ENCODE results near the gene RRAGD. TPM values are rescaled to one million over a fixed set of nuclear protein-coding genes. Genes with fewer than 3 reads are reported as not detected.
A peak's percentile ranks its signal among the peaks of the same experiment; 100 is the strongest.

RRAGD gene
- polyA plus RNA-seq, 3 donors: 5.0 to 7.9 (median 7.4) TPM

DNA sequence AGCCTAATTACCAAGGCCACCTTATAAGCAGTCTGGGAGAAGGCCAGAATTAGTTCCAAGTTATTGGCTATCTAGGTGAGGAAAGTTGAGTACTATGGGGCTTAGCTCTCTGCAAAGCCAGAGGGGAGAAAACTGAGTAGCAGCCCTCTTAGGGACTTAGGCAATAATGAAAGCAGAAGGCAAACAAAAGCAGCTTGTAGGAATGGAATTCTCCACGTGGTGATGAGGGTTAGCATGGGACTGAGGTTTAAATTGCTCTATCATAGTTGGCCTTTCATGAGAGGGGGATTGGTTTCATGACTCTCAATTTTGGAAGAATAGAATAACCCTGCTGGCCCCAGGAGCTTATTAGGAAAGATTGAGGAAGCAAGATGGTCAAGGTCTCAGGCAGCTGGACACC lies 52.5 kb downstream of the RRAGD start:
- peaks cover 24 to 35% of the 10 kb centered on the region in 2 donors for H3K4me1 ChIP-seq (ENCODE audit: control insufficient read depth in 1 of 2, insufficient read depth in 2 of 2, low read length in 2 of 2)
- H3K4me1 Mint-ChIP-seq: peaks cover 43% of the 10 kb centered on the region

DNA sequence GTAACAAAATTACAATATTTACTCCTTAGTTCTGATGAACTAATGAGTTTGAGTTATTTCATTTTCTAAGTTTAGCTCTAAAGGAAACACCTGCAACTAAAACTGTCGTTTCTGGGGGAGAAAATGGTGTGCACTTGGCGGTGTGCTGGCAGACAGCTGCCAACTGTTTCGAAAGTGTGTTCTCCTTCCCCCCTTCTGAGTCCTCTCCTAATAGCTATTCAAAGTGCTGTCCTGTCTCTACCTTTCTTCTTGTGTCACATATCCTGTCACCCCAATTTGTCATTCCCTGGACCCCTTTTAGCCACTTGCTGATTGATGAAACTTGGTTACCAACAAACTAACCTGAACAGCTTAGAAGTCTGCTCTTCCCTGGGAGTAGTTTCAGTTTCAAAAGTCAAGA lies 54.7 kb downstream of the RRAGD start:
- Histone ChIP-seq H3K4me3 (replicated peaks in 1 of 3; ENCODE audit: low read depth in 2 of 3, low read length in 3 of 3) (peak overlapping the region; percentile 34 to 88 (median 75)), H3K27ac (ENCODE audit: low read depth in 1 of 2, low read length in 2 of 2) (peak overlapping the region in 1 of 2 donors; percentile 72), H3K4me1 (ENCODE audit: control insufficient read depth in 1 of 2, insufficient read depth in 2 of 2, low read length in 2 of 2) (peaks cover 30 to 43% of the 10 kb centered on the region in 2 donors), H3K9ac (ENCODE audit: insufficient read depth, low read length, poor library complexity, severe bottlenecking) (peak overlapping the region; percentile 44), H2AFZ (ENCODE audit: insufficient read depth, low read depth, low read length, poor library complexity, severe bottlenecking) (peak overlapping the region; percentile 84), H3K36me3 (replicated peaks in 1 of 2; ENCODE audit: control insufficient read depth in 1 of 2, insufficient read depth in 2 of 2, low read length in 2 of 2) (no peaks in the 10 kb centered on the region), H4K20me1 (ENCODE audit: insufficient read depth, low read length) (no peaks in the 10 kb centered on the region), H3K27me3 (ENCODE audit: control insufficient read depth in 2 of 2, insufficient read depth in 2 of 2, low read length in 2 of 2) (no peaks in the 10 kb centered on the region), H3K79me2 (ENCODE audit: insufficient read depth, low read length) (peaks cover 14% of the 10 kb centered on the region), H3K4me2 (replicated peaks; ENCODE audit: extremely low read depth, low read length, poor library complexity, severe bottlenecking) (peak overlapping the region; percentile 78), H3K9me3 (replicated peaks in 1 of 2; ENCODE audit: control insufficient read depth in 1 of 2, insufficient read depth in 1 of 2, low read length in 2 of 2) (no peaks in the 10 kb centered on the region)
- peaks cover 51% of the 10 kb centered on the region for H3K4me1 Mint-ChIP-seq
- H3K36me3 Mint-ChIP-seq: peaks cover 0 to 2% of the 10 kb centered on the region in 2 donors
- no CpG with 5 or more reads among the region's 3 CpGs for WGBS (ENCODE audit: insufficient coverage)
- peak overlapping the region; percentile 81 to 97 for H3K4me3 Mint-ChIP-seq
- TF ChIP-seq, protein P1, sequence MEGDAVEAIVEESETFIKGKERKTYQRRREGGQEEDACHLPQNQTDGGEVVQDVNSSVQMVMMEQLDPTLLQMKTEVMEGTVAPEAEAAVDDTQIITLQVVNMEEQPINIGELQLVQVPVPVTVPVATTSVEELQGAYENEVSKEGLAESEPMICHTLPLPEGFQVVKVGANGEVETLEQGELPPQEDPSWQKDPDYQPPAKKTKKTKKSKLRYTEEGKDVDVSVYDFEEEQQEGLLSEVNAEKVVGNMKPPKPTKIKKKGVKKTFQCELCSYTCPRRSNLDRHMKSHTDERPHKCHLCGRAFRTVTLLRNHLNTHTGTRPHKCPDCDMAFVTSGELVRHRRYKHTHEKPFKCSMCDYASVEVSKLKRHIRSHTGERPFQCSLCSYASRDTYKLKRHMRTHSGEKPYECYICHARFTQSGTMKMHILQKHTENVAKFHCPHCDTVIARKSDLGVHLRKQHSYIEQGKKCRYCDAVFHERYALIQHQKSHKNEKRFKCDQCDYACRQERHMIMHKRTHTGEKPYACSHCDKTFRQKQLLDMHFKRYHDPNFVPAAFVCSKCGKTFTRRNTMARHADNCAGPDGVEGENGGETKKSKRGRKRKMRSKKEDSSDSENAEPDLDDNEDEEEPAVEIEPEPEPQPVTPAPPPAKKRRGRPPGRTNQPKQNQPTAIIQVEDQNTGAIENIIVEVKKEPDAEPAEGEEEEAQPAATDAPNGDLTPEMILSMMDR (IDR thresholded peaks at IDR 0.05): no peak
- peaks cover 0 to 5% (median 0%) of the 10 kb centered on the region in 7 donors for H3K9me3 Mint-ChIP-seq
- intact Hi-C loops (cut with micrococcal nuclease): loop anchor here (10.0 kb wide), 2 partner anchors 273 to 277 kb away; partner anchors contain the start of genes PNRC1 (in 2 of the 2) and LYRM2 (in 1 of the 2)
- DNase-seq: no peak
- peaks cover 0 to 6% (median 1%) of the 10 kb centered on the region in 3 donors for H3K27me3 Mint-ChIP-seq (ENCODE audit: low read depth in 3 of 3)
- H3K27ac Mint-ChIP-seq: peak overlapping the region; percentile 70 to 93 (median 86)

More for the DNA sequence above, 52.5 kb downstream of the RRAGD start:
- H3K9ac ChIP-seq (ENCODE audit: insufficient read depth, low read length, poor library complexity, severe bottlenecking): no peak overlapping the region
- peak overlapping the region in 1 of 2 donors; percentile 26 for H3K4me3 Mint-ChIP-seq
- H3K36me3 ChIP-seq (replicated peaks in 1 of 2; ENCODE audit: control insufficient read depth in 1 of 2, insufficient read depth in 2 of 2, low read length in 2 of 2): no peaks in the 10 kb centered on the region
- H3K9me3 Mint-ChIP-seq: peaks cover 0 to 5% (median 0%) of the 10 kb centered on the region in 7 donors
- H3K9me3 ChIP-seq (replicated peaks in 1 of 2; ENCODE audit: control insufficient read depth in 1 of 2, insufficient read depth in 1 of 2, low read length in 2 of 2): no peaks in the 10 kb centered on the region
- no peak overlapping the region for H2AFZ ChIP-seq (ENCODE audit: insufficient read depth, low read depth, low read length, poor library complexity, severe bottlenecking)
- no peaks in the 10 kb centered on the region for H3K27me3 ChIP-seq (ENCODE audit: control insufficient read depth in 2 of 2, insufficient read depth in 2 of 2, low read length in 2 of 2)
- no peak overlapping the region for H3K4me2 ChIP-seq (replicated peaks; ENCODE audit: extremely low read depth, low read length, poor library complexity, severe bottlenecking)
- no peak overlapping the region for H3K4me3 ChIP-seq (replicated peaks in 1 of 3; ENCODE audit: low read depth in 2 of 3, low read length in 3 of 3)
- H3K36me3 Mint-ChIP-seq: no peaks in the 10 kb centered on the region
- 0% methylated on average over 1 of the region's 1 CpG for WGBS (ENCODE audit: insufficient coverage)
- no peaks in the 10 kb centered on the region for H3K79me2 ChIP-seq (ENCODE audit: insufficient read depth, low read length)
- H3K27me3 Mint-ChIP-seq (ENCODE audit: low read depth in 3 of 3): peaks cover 0 to 4% (median 0%) of the 10 kb centered on the region in 3 donors
- H4K20me1 ChIP-seq (ENCODE audit: insufficient read depth, low read length): no peaks in the 10 kb centered on the region
- TF ChIP-seq, protein P1 (IDR thresholded peaks at IDR 0.05): no peak
- intact Hi-C loops (cut with micrococcal nuclease): loop anchor here (10.0 kb wide), 2 partner anchors 275 kb away; partner anchors contain the start of genes PNRC1 (in 2 of the 2) and LYRM2 (in 1 of the 2)
- peak overlapping the region in 2 of 7 donors; percentile 12 to 73 for H3K27ac Mint-ChIP-seq
- H3K27ac ChIP-seq (ENCODE audit: low read depth in 1 of 2, low read length in 2 of 2): no peak overlapping the region
- DNase-seq: peak in 1 of 3 donors; percentile 35

Measured in CD14-positive monocyte (primary cell).